Iris pigment epithelial cell (primary cell): Measurements from ENCODE around the gene ARAP1.

Experiments used
- DNase-seq: peaks from one replicate; pipeline ENCODE4 v3.0.0-alpha.2; 2011; ENCODE audit warnings: low read depth

ARAP1 gene

GRCh38 chr11:72683782-72684200 lies 68.4 kb downstream of the ARAP1 start:
- DNase-seq: peak; percentile 32

- no peak for DNase-seq
Measured at GRCh38 chr11:72682858-72683243, 69.4 kb downstream of the ARAP1 start.

- DNase-seq: no peak
Measured at GRCh38 chr11:72682238-72682857, 69.9 kb downstream of the ARAP1 start.

GRCh38 chr11:72681226-72682153 lies 70.7 kb downstream of the ARAP1 start:
- no peak for DNase-seq

- DNase-seq: no peak
Measured at GRCh38 chr11:72680624-72681158, 71.5 kb downstream of the ARAP1 start.

GRCh38 chr11:72679869-72680268 lies 72.3 kb downstream of the ARAP1 start:
- DNase-seq: no peak

- no peak for DNase-seq
Measured at GRCh38 chr11:72678524-72678923, 73.7 kb downstream of the ARAP1 start.

GRCh38 chr11:72676861-72677341 lies 75.3 kb downstream of the ARAP1 start:
- DNase-seq: peak; percentile 37

- DNase-seq: no peak
Measured at GRCh38 chr11:72675221-72675620, 77.0 kb downstream of the ARAP1 start.

- DNase-seq: no peak
Measured at GRCh38 chr11:72673943-72674828, 78.0 kb downstream of the ARAP1 start, which contains the start of gene PDE2A. PDE2A (minus strand) TSS chr11:72674422; CDS start chr11:72674207, 215 bp downstream.

GRCh38 chr11:72673284-72673942 lies 78.8 kb downstream of the ARAP1 start:
- no peak for DNase-seq

- DNase-seq: no peak
Measured at GRCh38 chr11:72672597-72673238, 79.5 kb downstream of the ARAP1 start.

- no peak for DNase-seq
Measured at GRCh38 chr11:72671152-72672099, 80.8 kb downstream of the ARAP1 start.

GRCh38 chr11:72670041-72670440 lies 82.2 kb downstream of the ARAP1 start:
- no peak for DNase-seq

GRCh38 chr11:72669527-72669926 lies 82.7 kb downstream of the ARAP1 start:
- DNase-seq: no peak

- DNase-seq: no peak
Measured at GRCh38 chr11:72668629-72669347, 83.4 kb downstream of the ARAP1 start.

- no peak for DNase-seq
Measured at GRCh38 chr11:72665911-72666472, 86.2 kb downstream of the ARAP1 start.

- DNase-seq: no peak
Measured at GRCh38 chr11:72662036-72662435, 90.2 kb downstream of the ARAP1 start.

GRCh38 chr11:72661486-72661885 lies 90.7 kb downstream of the ARAP1 start:
- no peak for DNase-seq
